ENCODE measurements around the gene PIGQ. TPM values are rescaled to one million over a fixed set of nuclear protein-coding genes. Genes with fewer than 3 reads are reported as not detected.

The PIGQ gene
- total RNA-seq, 2 experiments from 2014 or later: 22.8 to 27.0 TPM

DNA sequence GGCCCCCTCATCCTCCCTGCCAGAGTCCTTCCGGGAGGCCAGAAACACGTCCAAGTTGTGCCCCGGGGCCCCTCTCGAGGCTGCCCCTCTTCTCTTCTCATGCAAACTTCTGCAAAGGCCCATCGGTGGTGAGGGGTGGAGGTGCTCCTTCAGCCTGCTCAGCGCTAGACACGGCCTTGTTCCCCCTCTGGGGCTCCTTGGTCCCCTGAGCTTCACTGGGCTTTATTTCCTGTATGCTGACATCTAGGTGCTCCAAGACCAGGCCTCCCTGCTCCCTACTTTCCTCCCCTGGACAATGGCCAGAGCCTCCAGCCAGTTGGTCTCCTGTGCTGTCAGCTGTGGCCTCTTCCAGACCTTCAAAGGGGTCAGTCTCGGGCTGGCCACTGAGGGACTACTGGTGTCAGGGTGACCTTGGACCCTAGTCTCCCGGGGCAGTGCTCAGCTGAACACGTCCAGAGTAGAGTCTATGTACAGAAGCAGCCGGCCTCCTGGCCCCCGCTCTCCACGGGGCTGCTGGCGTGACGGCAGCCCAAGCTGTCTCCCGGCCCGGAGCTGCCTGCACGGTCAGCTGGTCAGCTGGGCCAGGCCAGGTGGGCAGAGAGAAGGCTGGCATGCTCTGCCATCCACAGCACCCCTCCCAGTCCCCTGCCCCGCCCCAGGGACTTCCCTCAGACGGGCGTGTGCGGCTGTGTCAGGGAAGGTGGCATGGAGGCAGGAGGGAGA is 11.3 kb upstream of the PIGQ start:
- intact Hi-C loops (cut with DNase I, micrococcal nuclease): no loop called here
- TF ChIP-seq, protein P1, sequence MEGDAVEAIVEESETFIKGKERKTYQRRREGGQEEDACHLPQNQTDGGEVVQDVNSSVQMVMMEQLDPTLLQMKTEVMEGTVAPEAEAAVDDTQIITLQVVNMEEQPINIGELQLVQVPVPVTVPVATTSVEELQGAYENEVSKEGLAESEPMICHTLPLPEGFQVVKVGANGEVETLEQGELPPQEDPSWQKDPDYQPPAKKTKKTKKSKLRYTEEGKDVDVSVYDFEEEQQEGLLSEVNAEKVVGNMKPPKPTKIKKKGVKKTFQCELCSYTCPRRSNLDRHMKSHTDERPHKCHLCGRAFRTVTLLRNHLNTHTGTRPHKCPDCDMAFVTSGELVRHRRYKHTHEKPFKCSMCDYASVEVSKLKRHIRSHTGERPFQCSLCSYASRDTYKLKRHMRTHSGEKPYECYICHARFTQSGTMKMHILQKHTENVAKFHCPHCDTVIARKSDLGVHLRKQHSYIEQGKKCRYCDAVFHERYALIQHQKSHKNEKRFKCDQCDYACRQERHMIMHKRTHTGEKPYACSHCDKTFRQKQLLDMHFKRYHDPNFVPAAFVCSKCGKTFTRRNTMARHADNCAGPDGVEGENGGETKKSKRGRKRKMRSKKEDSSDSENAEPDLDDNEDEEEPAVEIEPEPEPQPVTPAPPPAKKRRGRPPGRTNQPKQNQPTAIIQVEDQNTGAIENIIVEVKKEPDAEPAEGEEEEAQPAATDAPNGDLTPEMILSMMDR (IDR thresholded peaks at IDR 0.05): no peak
- no peaks in the 10 kb centered on the region for H3K36me3 Mint-ChIP-seq (ENCODE audit: low read depth)
- H3K9me3 Mint-ChIP-seq: no peaks in the 10 kb centered on the region
- no peak for DNase-seq
- Histone ChIP-seq H3K9me3 (ENCODE audit: control insufficient read depth in 1 of 2, insufficient read depth in 1 of 2, low read length in 2 of 2) (peaks cover 0 to 23% of the 10 kb centered on the region in 2 experiments), H3K27ac (ENCODE audit: low read depth in 1 of 2, low read length in 2 of 2) (no peak overlapping the region), H3K36me3 (ENCODE audit: insufficient read depth, low read length) (peaks cover 2% of the 10 kb centered on the region), H3K4me3 (ENCODE audit: low read length) (no peak overlapping the region), H3K27me3 (ENCODE audit: control insufficient read depth in 1 of 2, insufficient read depth in 2 of 2, low read length in 2 of 2) (peaks cover 17 to 24% of the 10 kb centered on the region in 2 experiments), H3K4me1 (ENCODE audit: insufficient read depth, low read length) (peaks cover 4% of the 10 kb centered on the region)
- no peak for ATAC-seq (ENCODE audit: poor library complexity)
- no peak overlapping the region for H3K4me3 Mint-ChIP-seq
- no peak overlapping the region for H3K27ac Mint-ChIP-seq
- peaks cover 4% of the 10 kb centered on the region for H3K4me1 Mint-ChIP-seq (ENCODE audit: low read depth)
- peaks cover 6% of the 10 kb centered on the region for H3K27me3 Mint-ChIP-seq
- POLR2A ChIA-PET: no interaction called here
- CTCF ChIA-PET: no interaction called here

DNA sequence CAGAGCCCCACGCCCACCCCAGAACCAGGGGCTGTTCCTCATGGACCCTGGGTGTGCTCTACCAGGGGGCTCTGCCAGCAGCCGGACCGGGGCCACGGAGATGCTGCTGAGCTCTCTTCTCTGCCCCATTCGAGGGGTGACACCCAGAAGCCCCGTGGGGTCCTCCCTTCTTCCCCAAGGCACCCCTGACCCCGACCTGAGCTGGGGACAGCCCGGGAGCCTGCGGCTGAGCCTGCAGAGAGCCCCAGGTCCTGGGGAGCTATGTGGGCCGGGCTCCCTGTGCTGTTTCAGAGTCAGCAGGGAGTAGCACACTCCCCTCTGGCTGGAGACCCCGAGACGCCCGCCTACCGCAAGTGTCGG is 10.8 kb upstream of the PIGQ start:
- Histone ChIP-seq H3K4me1 (ENCODE audit: insufficient read depth, low read length) (peaks cover 4% of the 10 kb centered on the region), H3K27me3 (ENCODE audit: control insufficient read depth in 1 of 2, insufficient read depth in 2 of 2, low read length in 2 of 2) (peaks cover 17 to 24% of the 10 kb centered on the region in 2 experiments), H3K4me3 (ENCODE audit: low read length) (no peak overlapping the region), H3K27ac (ENCODE audit: low read depth in 1 of 2, low read length in 2 of 2) (no peak overlapping the region), H3K9me3 (ENCODE audit: control insufficient read depth in 1 of 2, insufficient read depth in 1 of 2, low read length in 2 of 2) (peaks cover 0 to 23% of the 10 kb centered on the region in 2 experiments), H3K36me3 (ENCODE audit: insufficient read depth, low read length) (peaks cover under 1% of the 10 kb centered on the region)
- CTCF ChIA-PET: no interaction called here
- Mint-ChIP-seq H3K9me3 (no peaks in the 10 kb centered on the region), H3K4me1 (ENCODE audit: low read depth) (peaks cover 4% of the 10 kb centered on the region), H3K27me3 (peaks cover 6% of the 10 kb centered on the region), H3K36me3 (ENCODE audit: low read depth) (no peaks in the 10 kb centered on the region), H3K27ac (no peak overlapping the region), H3K4me3 (no peak overlapping the region)
- TF ChIP-seq, protein P1 (IDR thresholded peaks at IDR 0.05): no peak
- POLR2A ChIA-PET: no interaction called here
- intact Hi-C loops (cut with DNase I, micrococcal nuclease): no loop called here
- DNase-seq: no peak
- no peak for ATAC-seq (ENCODE audit: poor library complexity)

DNA sequence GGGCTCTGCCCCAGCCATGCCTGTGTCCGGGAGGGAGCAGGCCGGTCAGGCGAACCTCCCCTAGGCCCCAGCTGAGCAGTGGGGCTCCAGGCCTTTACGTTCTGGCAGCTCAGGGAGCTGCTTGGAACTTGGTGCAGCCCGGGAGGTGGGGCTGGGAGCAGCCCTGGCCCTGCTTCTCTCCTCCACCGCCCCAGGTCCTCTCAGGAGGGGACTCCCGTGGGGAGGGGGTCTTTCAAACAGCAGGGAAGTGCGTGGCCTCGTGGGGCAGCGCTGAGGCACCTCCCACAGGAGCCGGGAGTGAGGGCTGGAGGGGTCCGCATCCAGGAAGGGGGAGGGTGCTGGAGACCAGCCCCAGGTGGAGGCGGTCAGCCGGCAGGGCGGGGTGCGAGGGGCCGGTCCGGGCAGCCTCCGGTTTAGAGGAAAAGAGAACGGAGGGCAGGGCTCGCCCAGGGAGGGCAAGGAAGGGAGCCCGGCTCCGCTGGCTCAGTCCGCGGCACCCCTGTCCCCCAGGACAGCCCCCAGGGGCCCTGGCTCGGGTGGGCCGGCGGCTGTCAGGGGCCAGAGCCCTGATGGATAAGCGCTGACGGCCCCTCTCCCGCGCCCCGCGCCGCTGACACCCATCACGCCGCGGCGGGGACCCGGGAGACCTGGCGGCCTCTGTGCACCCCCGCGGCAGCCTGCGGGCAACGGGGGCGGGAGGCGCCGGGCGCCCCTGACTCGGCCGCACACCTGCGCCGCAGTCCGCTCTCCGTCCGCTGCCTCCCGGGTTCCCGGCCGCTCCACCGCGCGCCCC is 10.2 kb upstream of the PIGQ start:
- ATAC-seq (ENCODE audit: poor library complexity) (no peak), DNase-seq (no peak)
- TF ChIP-seq, protein P1 (IDR thresholded peaks at IDR 0.05): no peak
- H3K36me3 Mint-ChIP-seq (ENCODE audit: low read depth): no peaks in the 10 kb centered on the region
- H3K4me1 Mint-ChIP-seq (ENCODE audit: low read depth): peaks cover 4% of the 10 kb centered on the region
- peaks cover 17 to 24% of the 10 kb centered on the region in 2 experiments for H3K27me3 ChIP-seq (ENCODE audit: control insufficient read depth in 1 of 2, insufficient read depth in 2 of 2, low read length in 2 of 2)
- ChIA-PET CTCF (no interaction called here), POLR2A (no interaction called here)
- H3K4me3 Mint-ChIP-seq: no peak overlapping the region
- peaks cover 6% of the 10 kb centered on the region for H3K27me3 Mint-ChIP-seq
- no peaks in the 10 kb centered on the region for H3K9me3 Mint-ChIP-seq
- peaks cover 4% of the 10 kb centered on the region for H3K4me1 ChIP-seq (ENCODE audit: insufficient read depth, low read length)
- H3K27ac ChIP-seq (ENCODE audit: low read depth in 1 of 2, low read length in 2 of 2): no peak overlapping the region
- no peak overlapping the region for H3K4me3 ChIP-seq (ENCODE audit: low read length)
- H3K36me3 ChIP-seq (ENCODE audit: insufficient read depth, low read length): no peaks in the 10 kb centered on the region
- intact Hi-C loops (cut with DNase I, micrococcal nuclease): no loop called here
- no peak overlapping the region for H3K27ac Mint-ChIP-seq
- peaks cover 0 to 23% of the 10 kb centered on the region in 2 experiments for H3K9me3 ChIP-seq (ENCODE audit: control insufficient read depth in 1 of 2, insufficient read depth in 1 of 2, low read length in 2 of 2)

All from CD4-positive, alpha-beta T cell (primary cell).